ENCODE measurements around the gene SKOR2. TPM values are rescaled to one million over a fixed set of nuclear protein-coding genes. Genes with fewer than 3 reads are reported as not detected.

SKOR2 gene
- total RNA-seq, 1 donor from 2014 or later = not detected

DNA sequence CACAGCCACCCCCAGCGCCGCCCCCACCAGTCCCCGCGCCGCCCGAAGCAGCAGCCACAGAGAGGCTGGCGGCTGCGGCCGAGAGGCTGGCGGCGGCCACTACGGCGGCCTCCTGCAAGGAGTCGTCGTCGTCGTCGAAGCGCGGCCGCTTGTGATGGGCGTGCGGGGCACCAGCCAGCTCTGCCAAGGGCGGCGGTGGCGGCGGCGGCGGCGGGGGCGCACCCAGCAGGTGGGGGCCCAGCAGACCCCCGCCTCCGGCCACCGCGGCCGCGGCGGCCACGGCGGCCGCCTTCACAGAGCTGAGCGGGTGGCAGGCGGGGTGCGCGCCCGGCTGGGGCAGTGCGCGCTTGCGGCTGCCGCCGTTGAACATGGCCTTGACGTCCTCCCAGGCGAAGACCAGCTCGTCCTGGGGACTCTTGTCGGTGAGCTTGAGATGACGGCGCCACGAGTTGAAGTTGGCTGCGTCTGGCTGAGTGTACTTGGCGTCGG, 3.3 kb downstream of the SKOR2 start:
- H3K4me1 Mint-ChIP-seq = peaks cover 17% of the 10 kb centered on the region

GRCh38 chr18:47247416-47248114, 3.9 kb downstream of the SKOR2 start:
- no peaks in the 10 kb centered on the region for H3K36me3 ChIP-seq
- Mint-ChIP-seq H3K27ac (no peak overlapping the region), H3K27me3 (ENCODE audit: insufficient read depth, low read depth) (peaks cover 75% of the 10 kb centered on the region), H3K4me3 (no peak overlapping the region), H3K36me3 (peaks cover 4% of the 10 kb centered on the region), H3K9me3 (peaks cover 17% of the 10 kb centered on the region), H3K4me1 (peaks cover 17% of the 10 kb centered on the region)
- no peaks in the 10 kb centered on the region for H3K9me3 ChIP-seq (ENCODE audit: low read depth)
- no peak overlapping the region for H3K9ac ChIP-seq
- peaks cover 98% of the 10 kb centered on the region for H3K27me3 ChIP-seq
- peaks cover 10% of the 10 kb centered on the region for H3K4me1 ChIP-seq
- peak; percentile 83 for DNase-seq (ENCODE audit: low spot score)
- peaks cover 27% of the 10 kb centered on the region for H3F3A ChIP-seq (ENCODE audit: low read depth)
- no peak overlapping the region for H3K27ac ChIP-seq
- no peaks in the 10 kb centered on the region for H3K79me2 ChIP-seq (ENCODE audit: low read depth)
- no peak for TF ChIP-seq EZH2phosphoT487 (IDR thresholded peaks at IDR 0.05)
- TF ChIP-seq, protein P1, sequence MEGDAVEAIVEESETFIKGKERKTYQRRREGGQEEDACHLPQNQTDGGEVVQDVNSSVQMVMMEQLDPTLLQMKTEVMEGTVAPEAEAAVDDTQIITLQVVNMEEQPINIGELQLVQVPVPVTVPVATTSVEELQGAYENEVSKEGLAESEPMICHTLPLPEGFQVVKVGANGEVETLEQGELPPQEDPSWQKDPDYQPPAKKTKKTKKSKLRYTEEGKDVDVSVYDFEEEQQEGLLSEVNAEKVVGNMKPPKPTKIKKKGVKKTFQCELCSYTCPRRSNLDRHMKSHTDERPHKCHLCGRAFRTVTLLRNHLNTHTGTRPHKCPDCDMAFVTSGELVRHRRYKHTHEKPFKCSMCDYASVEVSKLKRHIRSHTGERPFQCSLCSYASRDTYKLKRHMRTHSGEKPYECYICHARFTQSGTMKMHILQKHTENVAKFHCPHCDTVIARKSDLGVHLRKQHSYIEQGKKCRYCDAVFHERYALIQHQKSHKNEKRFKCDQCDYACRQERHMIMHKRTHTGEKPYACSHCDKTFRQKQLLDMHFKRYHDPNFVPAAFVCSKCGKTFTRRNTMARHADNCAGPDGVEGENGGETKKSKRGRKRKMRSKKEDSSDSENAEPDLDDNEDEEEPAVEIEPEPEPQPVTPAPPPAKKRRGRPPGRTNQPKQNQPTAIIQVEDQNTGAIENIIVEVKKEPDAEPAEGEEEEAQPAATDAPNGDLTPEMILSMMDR (IDR thresholded peaks at IDR 0.05) = peak; percentile 65
- peak; percentile 15 for TF ChIP-seq EZH2 (IDR thresholded peaks at IDR 0.05)
- peak overlapping the region; percentile 47 for H3K4me3 ChIP-seq
- peak overlapping the region; percentile 79 for H3K4me2 ChIP-seq
- H2AFZ ChIP-seq (replicated peaks) = no peak overlapping the region
- peaks cover 48% of the 10 kb centered on the region for H4K20me1 ChIP-seq (ENCODE audit: low read depth)

More for the DNA sequence above, 3.3 kb downstream of the SKOR2 start:
- Mint-ChIP-seq H3K9me3 (peaks cover 17% of the 10 kb centered on the region), H3K4me3 (peak overlapping the region; percentile 50), H3K36me3 (peaks cover 4% of the 10 kb centered on the region), H3K27ac (no peak overlapping the region), H3K27me3 (ENCODE audit: insufficient read depth, low read depth) (peaks cover 75% of the 10 kb centered on the region)
- DNase-seq (ENCODE audit: low spot score) = peak; percentile 59
- H3F3A ChIP-seq (ENCODE audit: low read depth) = peaks cover 32% of the 10 kb centered on the region
- H3K36me3 ChIP-seq = no peaks in the 10 kb centered on the region
- H3K27me3 ChIP-seq = peaks cover 100% of the 10 kb centered on the region
- no peak overlapping the region for H2AFZ ChIP-seq (replicated peaks)
- H3K79me2 ChIP-seq (ENCODE audit: low read depth) = no peaks in the 10 kb centered on the region
- H3K4me1 ChIP-seq = peaks cover 10% of the 10 kb centered on the region
- no peak overlapping the region for H3K27ac ChIP-seq
- TF ChIP-seq, protein P1 (IDR thresholded peaks at IDR 0.05) = no peak
- no peak for TF ChIP-seq EZH2 (IDR thresholded peaks at IDR 0.05)
- TF ChIP-seq EZH2phosphoT487 (IDR thresholded peaks at IDR 0.05) = no peak
- peak overlapping the region; percentile 47 for H3K4me3 ChIP-seq
- H4K20me1 ChIP-seq (ENCODE audit: low read depth) = peaks cover 54% of the 10 kb centered on the region
- H3K9ac ChIP-seq = no peak overlapping the region
- H3K4me2 ChIP-seq = peak overlapping the region; percentile 79
- no peaks in the 10 kb centered on the region for H3K9me3 ChIP-seq (ENCODE audit: low read depth)

DNA sequence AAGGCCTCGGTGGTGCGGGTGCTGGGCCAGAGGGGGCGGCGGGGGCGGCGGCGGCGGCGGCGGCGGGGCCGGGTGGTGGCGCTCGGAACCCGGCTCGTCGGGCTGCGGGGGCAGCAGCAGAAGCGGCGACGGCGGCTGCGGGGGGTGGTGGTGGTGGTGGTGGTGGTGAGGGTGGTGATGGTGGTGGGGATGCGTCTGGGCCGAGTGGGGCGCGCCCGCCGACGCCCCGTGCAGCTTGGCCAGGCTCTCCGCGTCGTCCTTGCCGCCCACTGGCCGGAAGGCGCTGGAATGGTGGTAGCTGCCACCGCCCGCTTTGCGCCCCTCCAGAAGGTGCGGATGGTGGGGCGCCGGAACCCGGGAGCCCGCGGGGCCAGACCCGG, 4.4 kb downstream of the SKOR2 start:
- H3K27me3 ChIP-seq = peaks cover 98% of the 10 kb centered on the region
- H3K4me3 Mint-ChIP-seq = no peak overlapping the region
- peak overlapping the region; percentile 81 for H2AFZ ChIP-seq (replicated peaks)
- peaks cover 4% of the 10 kb centered on the region for H3K36me3 Mint-ChIP-seq
- H3K4me1 Mint-ChIP-seq = peaks cover 17% of the 10 kb centered on the region
- peaks cover 17% of the 10 kb centered on the region for H3K9me3 Mint-ChIP-seq
- peaks cover 72% of the 10 kb centered on the region for H3K27me3 Mint-ChIP-seq (ENCODE audit: insufficient read depth, low read depth)
- H3K36me3 ChIP-seq = no peaks in the 10 kb centered on the region
- H4K20me1 ChIP-seq (ENCODE audit: low read depth) = peaks cover 43% of the 10 kb centered on the region
- H3K27ac Mint-ChIP-seq = no peak overlapping the region
- no peak overlapping the region for H3K27ac ChIP-seq
- H3K9me3 ChIP-seq (ENCODE audit: low read depth) = no peaks in the 10 kb centered on the region
- peaks cover 10% of the 10 kb centered on the region for H3K4me1 ChIP-seq
- H3K9ac ChIP-seq = no peak overlapping the region
- peak overlapping the region; percentile 79 for H3K4me2 ChIP-seq
- peak overlapping the region; percentile 47 for H3K4me3 ChIP-seq
- peaks cover 27% of the 10 kb centered on the region for H3F3A ChIP-seq (ENCODE audit: low read depth)
- H3K79me2 ChIP-seq (ENCODE audit: low read depth) = no peaks in the 10 kb centered on the region
- TF ChIP-seq, protein P1 (IDR thresholded peaks at IDR 0.05) = no peak
- TF ChIP-seq EZH2phosphoT487 (IDR thresholded peaks at IDR 0.05) = peak; percentile 16
- TF ChIP-seq EZH2 (IDR thresholded peaks at IDR 0.05) = peak; percentile 35
- no peak for DNase-seq (ENCODE audit: low spot score)
